ENCODE results near the gene FABP3. TPM values are rescaled to one million over a fixed set of nuclear protein-coding genes. Genes with fewer than 3 reads are reported as not detected.

Gene FABP3
- total and polyA plus RNA-seq, 2 experiments from 2014 or later: 2.1 to 4.0 TPM

DNA sequence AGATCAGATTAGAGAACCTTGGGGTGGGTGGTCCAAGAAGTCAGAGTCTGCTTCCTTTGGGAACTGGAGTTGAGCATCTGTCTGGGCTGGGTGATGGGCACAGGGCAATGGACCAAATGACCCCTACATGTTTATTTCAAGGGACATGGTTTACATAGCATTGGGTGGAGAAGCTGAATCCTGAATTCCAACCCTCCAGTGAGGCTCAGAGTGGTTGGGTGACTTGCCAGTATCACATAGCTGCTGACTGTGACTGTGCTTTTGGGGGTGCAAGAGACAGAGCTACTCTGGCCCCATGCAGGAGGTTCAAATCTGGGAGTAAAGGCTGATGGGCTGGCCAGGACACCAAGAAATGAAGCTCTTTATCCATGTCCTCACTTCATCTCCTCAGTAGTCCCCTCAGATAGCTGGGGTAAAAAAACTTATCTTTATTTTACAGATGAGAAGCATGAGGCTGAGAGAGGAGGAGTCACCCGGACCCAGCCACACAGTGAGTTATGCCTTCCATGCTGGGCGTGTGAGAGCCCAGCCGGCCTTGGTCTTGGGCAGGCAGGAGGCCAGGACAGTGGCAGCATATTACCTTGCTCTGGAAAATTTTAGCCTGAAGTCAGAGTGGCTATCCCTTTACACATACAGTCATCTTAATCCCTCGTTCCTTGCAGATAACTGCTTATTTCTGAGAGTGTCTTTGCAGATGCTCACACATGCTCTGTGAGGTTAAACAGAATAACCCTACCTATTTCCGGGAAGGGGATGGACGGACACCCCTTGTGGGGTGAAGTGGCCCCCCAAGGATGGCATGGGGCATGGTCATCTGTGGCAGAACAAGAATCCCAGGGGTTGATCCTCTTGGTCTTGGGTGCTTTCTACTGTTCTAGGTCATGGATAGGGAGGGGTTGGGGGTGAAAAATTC lies 37.3 kb upstream of the FABP3 start:
- H3K36me3 ChIP-seq (ENCODE audit: low read depth): no peaks in the 10 kb centered on the region
- H3K27me3 ChIP-seq (replicated peaks; ENCODE audit: insufficient read depth): no peaks in the 10 kb centered on the region
- no peak overlapping the region for H2AFZ ChIP-seq
- peaks cover 4% of the 10 kb centered on the region; the same call in 1 of the 2 replicates for H3F3A ChIP-seq (ENCODE audit: insufficient read depth)
- no peaks in the 10 kb centered on the region for H3K9me3 ChIP-seq (ENCODE audit: low read depth)
- H3K4me2 ChIP-seq (ENCODE audit: unreplicated experiment): no peak overlapping the region
- no peak overlapping the region for H3K4me3 ChIP-seq
- WGBS, 2 experiments (ENCODE audit: low coverage in 1 of 2, low lambda C conversion rate in 2 of 2, missing lambda C conversion rate in 2 of 2): 61 to 63% methylated on average over 6 of the region's 6 CpGs
- no peak overlapping the region for H3K9ac ChIP-seq
- H4K20me1 ChIP-seq (ENCODE audit: insufficient read depth): no peaks in the 10 kb centered on the region
- peak; percentile 48 for DNase-seq
- H3K4me1 ChIP-seq (ENCODE audit: insufficient read depth): peaks cover 25% of the 10 kb centered on the region
- in situ Hi-C loops (cut with MboI): no loop called here
- TF ChIP-seq EZH2 (IDR thresholded peaks at IDR 0.05; ENCODE audit: insufficient read depth, poor library complexity, severe bottlenecking) (no peak), EZH2phosphoT487 (IDR thresholded peaks at IDR 0.05; ENCODE audit: insufficient read depth, low read depth) (no peak)
- H3K27ac ChIP-seq: peak overlapping the region; percentile 5; the same call in 1 of the 2 replicates
- no peaks in the 10 kb centered on the region for H3K9me2 ChIP-seq (ENCODE audit: insufficient read depth)
- 0 out of 2 replicates have a peak, but pooled peaks cover 6% of the 10 kb centered on the region for H3K79me2 ChIP-seq (ENCODE audit: insufficient read depth)

GRCh38 chr1:31408788-31409318 lies 36.0 kb upstream of the FABP3 start:
- peaks cover 4% of the 10 kb centered on the region; the same call in 1 of the 2 replicates for H3F3A ChIP-seq (ENCODE audit: insufficient read depth)
- 87 to 91% methylated on average over 5 of the region's 5 CpGs for WGBS, 2 experiments (ENCODE audit: low coverage in 1 of 2, low lambda C conversion rate in 2 of 2, missing lambda C conversion rate in 2 of 2)
- 0 out of 2 replicates have a peak, but pooled peaks cover 3% of the 10 kb centered on the region for H3K79me2 ChIP-seq (ENCODE audit: insufficient read depth)
- no peaks in the 10 kb centered on the region for H3K9me3 ChIP-seq (ENCODE audit: low read depth)
- no peak overlapping the region for H2AFZ ChIP-seq
- no peaks in the 10 kb centered on the region for H4K20me1 ChIP-seq (ENCODE audit: insufficient read depth)
- no peak overlapping the region for H3K27ac ChIP-seq
- H3K9me2 ChIP-seq (ENCODE audit: insufficient read depth): no peaks in the 10 kb centered on the region
- H3K36me3 ChIP-seq (ENCODE audit: low read depth): no peaks in the 10 kb centered on the region
- TF ChIP-seq EZH2 (IDR thresholded peaks at IDR 0.05; ENCODE audit: insufficient read depth, poor library complexity, severe bottlenecking) (no peak), EZH2phosphoT487 (IDR thresholded peaks at IDR 0.05; ENCODE audit: insufficient read depth, low read depth) (no peak)
- no peak overlapping the region for H3K9ac ChIP-seq
- no peak overlapping the region for H3K4me3 ChIP-seq
- in situ Hi-C loops (cut with MboI): no loop called here
- DNase-seq: no peak
- H3K4me1 ChIP-seq (ENCODE audit: insufficient read depth): peaks cover 20% of the 10 kb centered on the region
- H3K27me3 ChIP-seq (replicated peaks; ENCODE audit: insufficient read depth): no peaks in the 10 kb centered on the region
- H3K4me2 ChIP-seq (ENCODE audit: unreplicated experiment): no peak overlapping the region

DNA sequence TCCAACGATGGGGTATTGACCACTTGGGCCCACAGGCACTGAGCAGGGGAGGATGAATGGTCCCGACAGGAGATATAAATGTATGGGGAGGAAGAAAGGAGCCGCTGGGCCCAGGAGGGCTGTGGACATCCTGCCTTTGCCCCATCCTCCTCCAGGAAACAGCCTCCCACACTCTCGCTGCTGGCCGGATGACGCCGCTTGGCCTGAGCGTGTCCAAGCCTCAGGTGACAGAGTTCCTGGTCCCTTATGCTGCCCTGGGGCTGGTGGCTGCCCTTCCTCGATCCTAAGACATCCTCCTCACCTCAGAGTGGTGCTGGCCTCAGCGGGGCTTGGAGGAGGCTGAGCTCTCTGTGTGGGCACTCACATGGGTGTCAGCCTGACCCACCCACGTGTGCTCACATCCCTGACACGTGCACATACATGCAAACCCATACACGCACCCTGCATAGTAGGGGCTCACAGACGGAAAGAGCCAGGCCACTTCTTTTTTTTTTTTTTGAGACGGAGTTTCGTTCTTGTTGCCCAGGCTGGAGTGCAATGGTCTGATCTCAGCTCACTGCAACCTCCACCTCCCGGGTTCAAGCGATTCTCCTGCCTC lies 34.3 kb upstream of the FABP3 start:
- no peak overlapping the region for H3K4me3 ChIP-seq
- no peak overlapping the region for H3K27ac ChIP-seq
- in situ Hi-C loops (cut with MboI): no loop called here
- no peaks in the 10 kb centered on the region for H3K36me3 ChIP-seq (ENCODE audit: low read depth)
- no peaks in the 10 kb centered on the region for H3K79me2 ChIP-seq (ENCODE audit: insufficient read depth)
- H3K27me3 ChIP-seq (replicated peaks; ENCODE audit: insufficient read depth): no peaks in the 10 kb centered on the region
- 91 to 96% methylated on average over 16 to 18 of the region's 18 CpGs for WGBS, 2 experiments (ENCODE audit: low coverage in 1 of 2, low lambda C conversion rate in 2 of 2, missing lambda C conversion rate in 2 of 2)
- H3F3A ChIP-seq (ENCODE audit: insufficient read depth): peaks cover 4% of the 10 kb centered on the region; the same call in 1 of the 2 replicates
- H3K4me2 ChIP-seq (ENCODE audit: unreplicated experiment): no peak overlapping the region
- no peaks in the 10 kb centered on the region for H3K9me2 ChIP-seq (ENCODE audit: insufficient read depth)
- TF ChIP-seq EZH2phosphoT487 (IDR thresholded peaks at IDR 0.05; ENCODE audit: insufficient read depth, low read depth) (no peak), EZH2 (IDR thresholded peaks at IDR 0.05; ENCODE audit: insufficient read depth, poor library complexity, severe bottlenecking) (no peak)
- no peak for DNase-seq
- no peaks in the 10 kb centered on the region for H4K20me1 ChIP-seq (ENCODE audit: insufficient read depth)
- no peak overlapping the region for H2AFZ ChIP-seq
- H3K9me3 ChIP-seq (ENCODE audit: low read depth): no peaks in the 10 kb centered on the region
- peaks cover 20% of the 10 kb centered on the region for H3K4me1 ChIP-seq (ENCODE audit: insufficient read depth)
- no peak overlapping the region for H3K9ac ChIP-seq

- no peak overlapping the region for H3K4me2 ChIP-seq (ENCODE audit: unreplicated experiment)
- in situ Hi-C loops (cut with MboI): no loop called here
- peaks cover 16% of the 10 kb centered on the region for H3K4me1 ChIP-seq (ENCODE audit: insufficient read depth)
- TF ChIP-seq EZH2 (IDR thresholded peaks at IDR 0.05; ENCODE audit: insufficient read depth, poor library complexity, severe bottlenecking): no peak
- peaks cover 4% of the 10 kb centered on the region; the same call in 1 of the 2 replicates for H3F3A ChIP-seq (ENCODE audit: insufficient read depth)
- no peak overlapping the region for H2AFZ ChIP-seq
- no peaks in the 10 kb centered on the region for H3K79me2 ChIP-seq (ENCODE audit: insufficient read depth)
- no peak overlapping the region for H3K9ac ChIP-seq
- H3K27ac ChIP-seq: no peak overlapping the region
- 84 to 85% methylated on average over 6 of the region's 6 CpGs for WGBS, 2 experiments (ENCODE audit: low coverage in 1 of 2, low lambda C conversion rate in 2 of 2, missing lambda C conversion rate in 2 of 2)
- H3K9me3 ChIP-seq (ENCODE audit: low read depth): no peaks in the 10 kb centered on the region
- no peaks in the 10 kb centered on the region for H3K27me3 ChIP-seq (replicated peaks; ENCODE audit: insufficient read depth)
- H3K9me2 ChIP-seq (ENCODE audit: insufficient read depth): no peaks in the 10 kb centered on the region
- no peaks in the 10 kb centered on the region for H4K20me1 ChIP-seq (ENCODE audit: insufficient read depth)
- H3K36me3 ChIP-seq (ENCODE audit: low read depth): no peaks in the 10 kb centered on the region
- no peak for DNase-seq
- no peak overlapping the region for H3K4me3 ChIP-seq
Observed at GRCh38 chr1:31405578-31406245, 32.8 kb upstream of the FABP3 start.

All from GM23248 (cell line).